ENCODE measurements around the gene MEGF9. TPM values are rescaled to one million over a fixed set of nuclear protein-coding genes. Genes with fewer than 3 reads are reported as not detected.

The MEGF9 gene
- total RNA-seq, 1 experiment from 2014 or later: 12.2 TPM

- intact Hi-C loops (cut with micrococcal nuclease; ENCODE audit: unreplicated experiment): no loop called here
- Histone ChIP-seq H3K4me3 (ENCODE audit: low read depth, low read length, poor library complexity, severe bottlenecking) (no peak overlapping the region), H3K9me3 (ENCODE audit: low read depth, low read length, poor library complexity, severe bottlenecking) (no peaks in the 10 kb centered on the region), H3K4me1 (ENCODE audit: insufficient read depth, low read length, poor library complexity, severe bottlenecking) (peaks cover 22% of the 10 kb centered on the region), H3K27me3 (replicated peaks; ENCODE audit: insufficient read depth, low read depth, low read length, poor library complexity) (no peaks in the 10 kb centered on the region), H3K27ac (ENCODE audit: low read depth, low read length, poor library complexity, severe bottlenecking) (no peak overlapping the region), H3K36me3 (ENCODE audit: insufficient read depth, low read length, poor library complexity, severe bottlenecking) (no peaks in the 10 kb centered on the region)
- no TSS peak for BruUV-seq (replicated peaks)
- CTCF ChIA-PET: no interaction called here
- POLR2A ChIA-PET (ENCODE audit: low non-redundant PET): no interaction called here
- DNase-seq (ENCODE audit: low spot score): no peak
- TF ChIP-seq EZH2 (IDR thresholded peaks at IDR 0.05; ENCODE audit: borderline replicate concordance, low read depth, low read length, poor library complexity, severe bottlenecking): no peak
- TF ChIP-seq CTCF (conservative IDR thresholded peaks at IDR 0.05; ENCODE audit: low read depth, low read length): no peak
These were observed 21.2 kb downstream of the MEGF9 start for GRCh38 chr9:120692901-120693699.

- H3K36me3 ChIP-seq (ENCODE audit: insufficient read depth, low read length, poor library complexity, severe bottlenecking): no peaks in the 10 kb centered on the region
- H3K27me3 ChIP-seq (replicated peaks; ENCODE audit: insufficient read depth, low read depth, low read length, poor library complexity): no peaks in the 10 kb centered on the region
- intact Hi-C loops (cut with micrococcal nuclease; ENCODE audit: unreplicated experiment): no loop called here
- no peak for TF ChIP-seq EZH2 (IDR thresholded peaks at IDR 0.05; ENCODE audit: borderline replicate concordance, low read depth, low read length, poor library complexity, severe bottlenecking)
- no peak for TF ChIP-seq CTCF (conservative IDR thresholded peaks at IDR 0.05; ENCODE audit: low read depth, low read length)
- no TSS peak for BruUV-seq (replicated peaks)
- no peak overlapping the region for H3K27ac ChIP-seq (ENCODE audit: low read depth, low read length, poor library complexity, severe bottlenecking)
- H3K4me1 ChIP-seq (ENCODE audit: insufficient read depth, low read length, poor library complexity, severe bottlenecking): peaks cover 22% of the 10 kb centered on the region
- CTCF ChIA-PET: no interaction called here
- no peak for DNase-seq (ENCODE audit: low spot score)
- POLR2A ChIA-PET (ENCODE audit: low non-redundant PET): no interaction called here
- H3K9me3 ChIP-seq (ENCODE audit: low read depth, low read length, poor library complexity, severe bottlenecking): no peaks in the 10 kb centered on the region
- H3K4me3 ChIP-seq (ENCODE audit: low read depth, low read length, poor library complexity, severe bottlenecking): no peak overlapping the region
These were observed 23.9 kb downstream of the MEGF9 start for GRCh38 chr9:120690372-120690771.

GRCh38 chr9:120689860-120690259 lies 24.4 kb downstream of the MEGF9 start:
- intact Hi-C loops (cut with micrococcal nuclease; ENCODE audit: unreplicated experiment): no loop called here
- no peaks in the 10 kb centered on the region for H3K9me3 ChIP-seq (ENCODE audit: low read depth, low read length, poor library complexity, severe bottlenecking)
- H3K36me3 ChIP-seq (ENCODE audit: insufficient read depth, low read length, poor library complexity, severe bottlenecking): no peaks in the 10 kb centered on the region
- peaks cover 22% of the 10 kb centered on the region for H3K4me1 ChIP-seq (ENCODE audit: insufficient read depth, low read length, poor library complexity, severe bottlenecking)
- no peaks in the 10 kb centered on the region for H3K27me3 ChIP-seq (replicated peaks; ENCODE audit: insufficient read depth, low read depth, low read length, poor library complexity)
- no peak overlapping the region for H3K4me3 ChIP-seq (ENCODE audit: low read depth, low read length, poor library complexity, severe bottlenecking)
- BruUV-seq (replicated peaks): no TSS peak
- POLR2A ChIA-PET (ENCODE audit: low non-redundant PET): no interaction called here
- peak; percentile 46 for DNase-seq (ENCODE audit: low spot score)
- CTCF ChIA-PET: no interaction called here
- H3K27ac ChIP-seq (ENCODE audit: low read depth, low read length, poor library complexity, severe bottlenecking): no peak overlapping the region
- no peak for TF ChIP-seq CTCF (conservative IDR thresholded peaks at IDR 0.05; ENCODE audit: low read depth, low read length)
- TF ChIP-seq EZH2 (IDR thresholded peaks at IDR 0.05; ENCODE audit: borderline replicate concordance, low read depth, low read length, poor library complexity, severe bottlenecking): no peak
